Astrocyte (in vitro differentiated cells and primary cell): ENCODE data around the gene GNS.

Experiments used
- CTCF ChIP-seq: IDR thresholded peaks from 2 replicates; pipeline ENCODE4 v1.5.1; 2011; ENCODE audit warnings: low read depth, mild to moderate bottlenecking, inconsistent platforms, low read length, moderate library complexity; ENCODE audit not compliant: insufficient read depth
- EZH2 ChIP-seq: IDR thresholded peaks from 2 replicates; pipeline ENCODE4 v1.6.1; 2012; ENCODE audit warnings: mild to moderate bottlenecking, low read length, inconsistent platforms; ENCODE audit not compliant: insufficient read depth

DNA sequence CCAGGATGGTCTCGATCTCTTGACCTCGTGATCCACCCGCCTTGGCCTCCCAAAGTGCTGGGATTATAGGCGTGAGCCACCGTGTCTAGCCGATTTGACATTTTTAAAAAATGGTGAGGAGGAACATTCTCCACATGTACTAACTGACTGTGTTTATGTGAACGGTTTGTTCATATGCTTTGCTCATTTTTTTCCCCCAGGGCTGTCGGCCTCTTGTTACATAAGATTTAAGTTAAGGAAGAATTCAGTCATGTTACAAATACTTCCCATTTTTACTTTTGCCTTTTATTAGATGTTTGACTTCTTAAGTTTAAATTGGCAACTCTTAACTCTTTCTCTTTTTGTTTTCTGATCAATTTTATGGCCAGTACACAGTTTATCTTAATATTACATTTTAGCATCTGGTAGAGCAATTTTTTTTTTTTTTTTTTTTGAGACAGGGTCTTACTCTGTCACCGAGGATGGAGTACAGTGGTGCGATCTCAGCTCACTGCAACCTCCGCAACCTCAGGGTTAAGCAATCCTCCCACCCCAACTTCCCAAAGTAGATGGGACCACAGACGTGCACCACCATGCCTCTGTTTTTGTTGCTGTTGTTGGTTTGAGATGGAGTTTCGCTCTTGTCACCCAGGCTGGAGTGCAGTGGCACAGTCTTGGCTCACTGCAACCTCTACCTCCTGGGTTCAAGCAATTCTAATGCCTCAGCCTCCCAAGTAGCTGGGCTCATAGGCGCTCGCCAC, 9.6 kb downstream of the GNS start:
- TF ChIP-seq CTCF (no peak), EZH2 (no peak)
